ENCODE data around the gene ZBTB45. TPM values are rescaled to one million over a fixed set of nuclear protein-coding genes. Genes with fewer than 3 reads are reported as not detected.
"Not testable (repeated sequence)": the region's sequence is repeated elsewhere in the genome, so short reads cannot be mapped to it uniquely, and the experiment has no call there.

Gene ZBTB45
- total RNA-seq, 1 donor from 2014 or later, result 46.5 TPM

- intact Hi-C loops (cut with DNase I), result no loop called here
- Histone ChIP-seq H3K4me1 (no peaks in the 10 kb centered on the region), H3K4me3 (no peak overlapping the region), H3K27ac (no peak overlapping the region), H3K9me3 (no peaks in the 10 kb centered on the region), H3K36me3 (no peaks in the 10 kb centered on the region), H3K27me3 (no peaks in the 10 kb centered on the region)
- DNase-seq (ENCODE audit: low spot score in 2 of 2), result no peak
- no peak for TF ChIP-seq CTCF (IDR thresholded peaks at IDR 0.05)
Measured at GRCh38 chr19:58491393-58491792, 28.2 kb downstream of the ZBTB45 start.

GRCh38 chr19:58484349-58484748 is 35.3 kb downstream of the ZBTB45 start:
- Histone ChIP-seq H3K36me3 (peaks cover 17 to 23% of the 10 kb centered on the region in 2 donors), H3K27ac (peak overlapping the region; percentile 62 to 77), H3K4me1 (peaks cover 4 to 12% of the 10 kb centered on the region in 2 donors)
- H3K27me3 ChIP-seq; DNase-seq (ENCODE audit: low spot score in 2 of 2); intact Hi-C loops (cut with DNase I); H3K4me3 ChIP-seq; H3K9me3 ChIP-seq: not testable (repeated sequence)

- Histone ChIP-seq H3K27me3 (no peaks in the 10 kb centered on the region), H3K4me3 (no peak overlapping the region), H3K4me1 (peaks cover 4 to 12% of the 10 kb centered on the region in 2 donors), H3K27ac (peak overlapping the region; percentile 62 to 77), H3K36me3 (peaks cover 20 to 24% of the 10 kb centered on the region in 2 donors), H3K9me3 (no peaks in the 10 kb centered on the region)
- DNase-seq (ENCODE audit: low spot score in 2 of 2), result no peak
- no peak for TF ChIP-seq CTCF (IDR thresholded peaks at IDR 0.05)
- intact Hi-C loops (cut with DNase I), result no loop called here
Measured at GRCh38 chr19:58483776-58484175, 35.8 kb downstream of the ZBTB45 start.

GRCh38 chr19:58482372-58482771 is 37.2 kb downstream of the ZBTB45 start:
- no peak overlapping the region for H3K4me3 ChIP-seq
- DNase-seq (ENCODE audit: low spot score in 2 of 2), result no peak
- no peaks in the 10 kb centered on the region for H3K9me3 ChIP-seq
- intact Hi-C loops (cut with DNase I), result no loop called here
- peaks cover 4 to 12% of the 10 kb centered on the region in 2 donors for H3K4me1 ChIP-seq
- H3K27ac ChIP-seq, result peak overlapping the region in 1 of 2 donors; percentile 32
- H3K27me3 ChIP-seq, result no peaks in the 10 kb centered on the region
- H3K36me3 ChIP-seq, result peaks cover 21 to 24% of the 10 kb centered on the region in 2 donors
- no peak for TF ChIP-seq CTCF (IDR thresholded peaks at IDR 0.05)

GRCh38 chr19:58480831-58481230 is 38.8 kb downstream of the ZBTB45 start:
- no peak overlapping the region for H3K27ac ChIP-seq
- H3K9me3 ChIP-seq, result no peaks in the 10 kb centered on the region
- no peak for DNase-seq (ENCODE audit: low spot score in 2 of 2)
- no peak overlapping the region for H3K4me3 ChIP-seq
- no peaks in the 10 kb centered on the region for H3K27me3 ChIP-seq
- H3K36me3 ChIP-seq, result peaks cover 21 to 24% of the 10 kb centered on the region in 2 donors
- TF ChIP-seq CTCF (IDR thresholded peaks at IDR 0.05), result no peak
- intact Hi-C loops (cut with DNase I), result no loop called here
- H3K4me1 ChIP-seq, result peaks cover 4 to 20% of the 10 kb centered on the region in 2 donors

- Histone ChIP-seq H3K4me1 (peaks cover 4 to 20% of the 10 kb centered on the region in 2 donors), H3K4me3 (no peak overlapping the region), H3K27ac (no peak overlapping the region), H3K9me3 (no peaks in the 10 kb centered on the region), H3K36me3 (peaks cover 21 to 24% of the 10 kb centered on the region in 2 donors), H3K27me3 (no peaks in the 10 kb centered on the region)
- DNase-seq (ENCODE audit: low spot score in 2 of 2), result no peak
- intact Hi-C loops (cut with DNase I), result no loop called here
- no peak for TF ChIP-seq CTCF (IDR thresholded peaks at IDR 0.05)
Measured at GRCh38 chr19:58480481-58480830, 39.2 kb downstream of the ZBTB45 start.
